HepG2 (cell line): ENCODE measurements around the gene GAREM2. TPM values are rescaled to one million over a fixed set of nuclear protein-coding genes. Genes with fewer than 3 reads are reported as not detected.

Source experiments
- ATAC-seq: fragments of 200-7000 bp; cut with Tn5 transposase; 3 replicates; pipeline ENCODE4 v1.9.1; 2020; ENCODE audit warnings: mild to moderate bottlenecking, moderate library complexity
- BruUV-seq: library from RNA; stranded (reverse); fragments of 400-500 nt; replicated peaks from 2 replicates; lab custom pipeline; 2021; lab: Mats Ljungman, UMichigan
- CTCF ChIA-PET: fragments of 300-600 bp; formaldehyde crosslinking; extraction: SDS; loops from one replicate; lab custom pipeline; 2021; ENCODE audit warnings: low total read pairs, inconsistent platforms, low intra/inter-chr PET ratio; lab: Yijun Ruan, JAX
- POLR2A ChIA-PET: fragments of 350-600 bp; sonication (Branson Sonifier 250); formaldehyde crosslinking; loops from one replicate; lab custom pipeline; 2020; ENCODE audit warnings: antibody characterized with exemption, inconsistent platforms; lab: Yijun Ruan, JAX
- DNase-seq: peaks from one replicate; pipeline ENCODE4 v3.0.0-alpha.2; 2015; ENCODE audit warnings: low spot score
- FAIRE-seq: peaks from 3 replicates; lab custom pipeline; 2011; peaks lifted over from hg19 to GRCh38; lab: Jason Lieb, UNC
- H2AFZ ChIP-seq: one replicate; pipeline ENCODE4 v1.6.1; 2011; ENCODE audit warnings: low read length, inconsistent platforms
- H3K27ac ChIP-seq: fragments of 300-600 bp; 3 replicates; pipeline ENCODE4 v1.8.0; 2011; ENCODE audit warnings: mixed run types, mild to moderate bottlenecking, mixed read lengths, low read length, inconsistent platforms; ENCODE audit not compliant: insufficient read depth; ENCODE audit errors: extremely low read length
- H3K27me3 ChIP-seq, 2 experiments: fragments of 200-600 bp in 1 of 2; 2 replicates in 1 of 2; 3 replicates in 1 of 2; pipeline versions ENCODE4 v1.6.0 to v1.8.0; 2011; ENCODE audit warnings: low read length in 2 of 2, mild to moderate bottlenecking in 2 of 2, moderate library complexity in 2 of 2, inconsistent platforms in 1 of 2; ENCODE audit not compliant: insufficient read depth in 2 of 2, control insufficient read depth in 1 of 2
- H3K36me3 ChIP-seq, 2 experiments: fragments of 200-600 bp in 1 of 2; replicated peaks in 1 of 2; 2 replicates in 1 of 2; 3 replicates in 1 of 2; pipeline versions ENCODE4 v1.5.1 to v1.8.0; 2011; ENCODE audit warnings: low read length in 2 of 2, inconsistent platforms in 1 of 2; ENCODE audit not compliant: insufficient read depth in 2 of 2, control insufficient read depth in 1 of 2
- H3K4me1 ChIP-seq: 2 replicates; pipeline ENCODE4 v1.5.1; 2012; ENCODE audit warnings: low read length, inconsistent platforms; ENCODE audit not compliant: insufficient read depth
- H3K4me2 ChIP-seq: 2 replicates; pipeline ENCODE4 v1.6.0; 2011; ENCODE audit warnings: low read depth, low read length, inconsistent platforms
- H3K4me3 ChIP-seq, 3 experiments: fragments of 200-600 bp in 1 of 3; sonication (generic), shearing (Covaris generic) in 1 of 3; replicated peaks in 1 of 3; 2 replicates each; pipeline ENCODE4 v1.5.1; 2011 to 2016; ENCODE audit warnings: low read length in 3 of 3, inconsistent platforms in 2 of 3, low read depth in 2 of 3, mild to moderate bottlenecking in 2 of 3, control low read depth in 1 of 3, mixed read lengths in 1 of 3; ENCODE audit not compliant: insufficient read depth in 1 of 3
- H3K79me2 ChIP-seq: one replicate; pipeline ENCODE4 v1.6.1; 2011; ENCODE audit warnings: low read length, inconsistent platforms; ENCODE audit not compliant: insufficient read depth
- H3K9ac ChIP-seq: 2 replicates; pipeline ENCODE4 v1.6.0; 2011; ENCODE audit warnings: mild to moderate bottlenecking, low read depth, low read length, inconsistent platforms; ENCODE audit not compliant: insufficient read depth
- H3K9me3 ChIP-seq: 2 replicates; pipeline ENCODE4 v1.5.1; 2012; ENCODE audit warnings: mild to moderate bottlenecking, low read length
- H4K20me1 ChIP-seq: 2 replicates; pipeline ENCODE4 v1.6.0; 2011; ENCODE audit warnings: inconsistent platforms, mild to moderate bottlenecking, low read length, moderate library complexity; ENCODE audit not compliant: insufficient read depth
- CREB1 ChIP-seq, 2 experiments: fragments of 450-650 bp in 1 of 2; IDR thresholded peaks; 2 replicates each; pipeline ENCODE4 v1.6.1; 2016 to 2017; ENCODE audit warnings: control low read depth in 1 of 2, mild to moderate bottlenecking in 1 of 2, missing compliant biosample characterization in 1 of 2, missing genetic modification characterization in 1 of 2
- ELF3 ChIP-seq: IDR thresholded peaks from 2 replicates; pipeline ENCODE4 v1.6.1; 2016; ENCODE audit warnings: missing genetic modification reagents, missing compliant biosample characterization
- NFRKB ChIP-seq: fragments of 450-650 bp; IDR thresholded peaks from 2 replicates; pipeline ENCODE4 v1.6.1; 2017
- ZNF737 ChIP-seq: sonication (generic); formaldehyde crosslinking; IDR thresholded peaks from 2 replicates; pipeline ENCODE4 v1.5.0; 2020; ENCODE audit warnings: missing genetic modification reagents, mild to moderate bottlenecking, borderline replicate concordance
- WGBS: methylation state at CpG from one replicate; pipeline ENCODE4 v1.1.6; 2017; ENCODE audit warnings: low lambda C conversion rate; 5-methylcytosine and 5-hydroxymethylcytosine counted together
- in situ Hi-C: cut with HindIII; loops from 2 replicates; pipeline ENCODE4 v1.10.0; 2017; ENCODE audit warnings: low pct_unique_long_range_greater_than_20kb; ENCODE audit not compliant: extremely low pct_ligation_motif_present
- intact Hi-C: fragments of 100-400 bp; cut with micrococcal nuclease; formaldehyde crosslinking; loops from one replicate; pipeline ENCODE4 v1.10.0; 2022; ENCODE audit not compliant: unreplicated experiment
- polyA plus RNA-seq, 8 experiments: library from polyadenylated mRNA; depleted of rRNA in 3 of 8; stranded (reverse) in 7 of 8; unstranded in 1 of 8; fragments of >200 nt; fragmentation: Illumina TruSeq in 4 of 8; extraction: Trizol in 4 of 8; gene quantifications; 2 replicates each; pipeline versions ENCODE4 v1.2.1 to v1.2.3, GENCODE V29; 2011 to 2016; ENCODE audit warnings: low read depth in 4 of 8, missing spikeins in 1 of 8, mixed read lengths in 1 of 8; ENCODE audit not compliant: insufficient read depth in 1 of 8
- total RNA-seq, 5 experiments: library from RNA; depleted of rRNA; stranded (reverse); fragments of >200 nt; fragmentation: Illumina TruSeq; extraction: Trizol; gene quantifications; 2 replicates each; pipeline ENCODE4 v1.2.3, GENCODE V29; 2016; ENCODE audit warnings: low read depth in 1 of 5

The GAREM2 gene
- total and polyA plus RNA-seq, 2 of the 13 experiments (the other 11 are each of a cell fraction or from before 2014, with no cell fraction given), result 0.29 to 0.38 TPM

DNA sequence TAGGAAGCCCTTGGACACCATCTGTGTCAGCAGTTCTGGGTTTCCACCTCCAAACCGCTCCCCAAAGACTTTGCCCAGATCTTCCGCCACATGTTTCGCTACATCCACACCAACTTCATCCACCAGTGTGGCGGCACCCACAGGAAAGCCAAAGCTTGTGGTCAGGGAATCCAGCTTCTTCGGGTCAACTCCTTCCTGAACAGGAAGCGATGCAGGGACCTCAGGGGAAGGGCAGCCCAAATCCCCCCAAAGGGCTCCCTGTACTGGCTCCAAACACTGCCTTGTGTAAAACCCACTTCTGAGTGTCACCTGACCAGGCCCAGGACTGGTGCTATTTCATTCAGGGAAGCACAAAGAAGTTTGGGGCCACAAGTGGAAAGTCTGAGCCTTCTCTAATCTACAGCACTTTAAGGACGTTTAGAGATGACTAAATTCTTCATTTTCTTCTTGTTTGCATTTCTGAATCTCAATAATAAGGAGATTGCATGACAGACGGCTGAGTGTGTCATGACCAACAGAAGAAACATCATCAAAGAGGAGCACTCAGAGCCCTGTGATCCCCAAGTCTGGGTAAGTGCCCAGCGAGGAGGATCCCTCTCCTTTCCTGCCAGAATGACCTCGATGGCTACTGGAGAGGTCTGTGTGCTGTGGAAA, 20.8 kb downstream of the GAREM2 start:
- H3K4me3 ChIP-seq, result no peak overlapping the region
- in situ Hi-C loops (no loop called here), intact Hi-C loops (no loop called here)
- H3K9ac ChIP-seq, result no peak overlapping the region
- no peak overlapping the region for H3K4me2 ChIP-seq
- H3K79me2 ChIP-seq, result no peaks in the 10 kb centered on the region
- POLR2A ChIA-PET, result no interaction called here
- DNase-seq, result no peak
- H2AFZ ChIP-seq, result no peak overlapping the region
- H3K36me3 ChIP-seq, result peaks cover 33 to 79% of the 10 kb centered on the region in 2 experiments
- H3K9me3 ChIP-seq, result no peaks in the 10 kb centered on the region
- H3K4me1 ChIP-seq, result no peaks in the 10 kb centered on the region
- ATAC-seq, result no peak
- no peaks in the 10 kb centered on the region for H4K20me1 ChIP-seq
- no TSS peak for BruUV-seq
- no peak for FAIRE-seq
- CTCF ChIA-PET, result no interaction called here
- no peak overlapping the region for H3K27ac ChIP-seq
- WGBS, result 96% methylated on average over 10 of the region's 10 CpGs
- H3K27me3 ChIP-seq, result no peaks in the 10 kb centered on the region
- TF ChIP-seq ELF3 (CRISPR knock-in tag) (no peak), CREB1 (IDR thresholded peaks at IDR 0.05) (no peak), CREB1 (CRISPR knock-in tag; IDR thresholded peaks at IDR 0.05) (no peak)

DNA sequence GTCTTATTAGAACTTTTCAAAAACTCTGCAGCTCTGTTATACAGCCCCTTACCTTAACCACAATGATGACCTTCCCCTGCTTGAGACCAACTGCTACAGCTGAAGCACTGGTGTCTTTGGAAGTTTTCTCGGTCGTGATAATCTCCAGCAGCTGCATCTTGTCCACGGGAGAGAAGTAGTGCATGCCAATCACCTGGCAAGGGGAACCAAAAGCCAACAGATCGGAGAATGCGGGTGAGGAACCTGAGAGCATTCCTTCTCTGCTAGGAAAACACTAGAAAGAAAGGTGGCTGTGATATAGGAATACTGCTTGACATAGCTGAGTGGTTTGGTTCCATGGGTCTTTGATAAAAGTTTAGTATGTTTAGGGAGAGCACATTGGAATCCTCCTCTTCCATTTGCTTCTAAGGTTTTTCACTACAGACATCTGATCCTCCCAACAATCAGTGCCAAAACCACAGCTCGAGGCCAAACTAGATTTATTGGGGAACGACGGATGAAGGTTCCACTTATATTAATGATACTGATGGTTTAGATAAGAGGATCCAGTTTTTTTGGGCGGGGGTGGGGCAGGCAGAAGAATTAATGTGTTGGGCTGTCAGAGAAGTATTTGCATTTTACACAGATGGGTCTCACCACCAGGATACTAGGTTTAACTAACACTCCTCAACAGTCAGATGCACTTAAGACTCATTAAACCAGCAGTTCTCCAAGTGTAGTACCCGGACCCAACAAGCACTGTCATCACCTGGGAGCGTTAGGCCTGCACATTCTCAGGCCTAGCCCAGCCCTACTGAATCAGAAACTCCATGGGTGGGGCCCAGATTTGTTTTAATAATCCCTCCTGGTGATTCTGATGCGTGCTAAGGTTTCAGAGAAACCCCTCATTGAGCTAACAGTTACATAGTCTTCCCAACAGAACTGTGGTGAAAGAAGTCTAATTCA, 22.4 kb downstream of the GAREM2 start:
- no peaks in the 10 kb centered on the region for H3K9me3 ChIP-seq
- intact Hi-C loops, result no loop called here
- TF ChIP-seq ZNF737 (CRISPR knock-in tag) (no peak), NFRKB (no peak)
- TF ChIP-seq, all 625 proteins: peak for 0
- in situ Hi-C loops, result no loop called here
- DNase-seq (no peak), FAIRE-seq (peak; percentile 40), ATAC-seq (no peak)
- H3K9ac ChIP-seq, result no peak overlapping the region
- peaks cover 35 to 90% of the 10 kb centered on the region in 2 experiments for H3K36me3 ChIP-seq
- no peaks in the 10 kb centered on the region for H4K20me1 ChIP-seq
- CTCF ChIA-PET, result no interaction called here
- no peaks in the 10 kb centered on the region for H3K79me2 ChIP-seq
- 99% methylated on average over 12 of the region's 12 CpGs for WGBS
- H3K4me3 ChIP-seq, result no peak overlapping the region
- no peak overlapping the region for H2AFZ ChIP-seq
- no TSS peak for BruUV-seq
- no peak overlapping the region for H3K27ac ChIP-seq
- no peaks in the 10 kb centered on the region for H3K27me3 ChIP-seq
- POLR2A ChIA-PET, result no interaction called here
- H3K4me1 ChIP-seq, result no peaks in the 10 kb centered on the region
- no peak overlapping the region for H3K4me2 ChIP-seq
